ENCODE data around the gene SASH1.
A peak's percentile ranks its signal among the peaks of the same experiment; 100 is the strongest.

SASH1 gene

GRCh38 chr6:148502083-148502772 is 159.6 kb downstream of the SASH1 start:
- DNase-seq: no peak

- no peak for DNase-seq
Observed at GRCh38 chr6:148502773-148503135, 160.1 kb downstream of the SASH1 start.

- DNase-seq: no peak
Observed at GRCh38 chr6:148503703-148504102, 161.1 kb downstream of the SASH1 start.

GRCh38 chr6:148507774-148508173 is 165.1 kb downstream of the SASH1 start:
- DNase-seq: no peak

GRCh38 chr6:148508401-148509041 is 165.9 kb downstream of the SASH1 start:
- no peak for DNase-seq

- peak; percentile 32 for DNase-seq
Observed at GRCh38 chr6:148509119-148509799, 166.6 kb downstream of the SASH1 start.

- peak; percentile 49 for DNase-seq
Observed at GRCh38 chr6:148509800-148510581, 167.4 kb downstream of the SASH1 start.

GRCh38 chr6:148513145-148514071 is 170.8 kb downstream of the SASH1 start:
- no peak for DNase-seq

- no peak for DNase-seq
Observed at GRCh38 chr6:148514091-148514845, 171.6 kb downstream of the SASH1 start.

- no peak for DNase-seq
Observed at GRCh38 chr6:148516217-148516616, 173.6 kb downstream of the SASH1 start.

- DNase-seq: no peak
Observed at GRCh38 chr6:148516617-148517016, 174.0 kb downstream of the SASH1 start.

- no peak for DNase-seq
Observed at GRCh38 chr6:148517470-148517869, 174.8 kb downstream of the SASH1 start.

GRCh38 chr6:148518511-148519156 is 176.0 kb downstream of the SASH1 start:
- peak; percentile 8 for DNase-seq

- no peak for DNase-seq
Observed at GRCh38 chr6:148520109-148520841, 177.6 kb downstream of the SASH1 start.

GRCh38 chr6:148521158-148521557 is 178.5 kb downstream of the SASH1 start:
- no peak for DNase-seq

- no peak for DNase-seq
Observed at GRCh38 chr6:148521586-148521985, 178.9 kb downstream of the SASH1 start.

- DNase-seq: no peak
Observed at GRCh38 chr6:148523048-148523447, 180.4 kb downstream of the SASH1 start.

GRCh38 chr6:148523551-148523950 is 180.9 kb downstream of the SASH1 start:
- DNase-seq: no peak

GRCh38 chr6:148524471-148524882 is 181.8 kb downstream of the SASH1 start:
- no peak for DNase-seq

- no peak for DNase-seq
Observed at GRCh38 chr6:148524976-148525375, 182.3 kb downstream of the SASH1 start.
